ENCODE measurements around the gene IFI16. TPM values are rescaled to one million over a fixed set of nuclear protein-coding genes. Genes with fewer than 3 reads are reported as not detected.
"Not testable (repeated sequence)": the region's sequence is repeated elsewhere in the genome, so short reads cannot be mapped to it uniquely, and the experiment has no call there.

Gene IFI16
- total and polyA plus RNA-seq, 3 donors from 2014 or later, result 34.3 to 39.8 (median 35.7) TPM

GRCh38 chr1:159015440-159015909 is 5.8 kb downstream of the IFI16 start:
- H3K4me1 ChIP-seq, result no peaks in the 10 kb centered on the region
- intact Hi-C loops (cut with DNase I; ENCODE audit: low total_unique reads), result no loop called here
- TF ChIP-seq CTCF (IDR thresholded peaks at IDR 0.05) (no peak), POLR2A (IDR thresholded peaks at IDR 0.05) (no peak)
- no peak overlapping the region for H3K27ac ChIP-seq
- peak; percentile 58 for DNase-seq
- 77 to 81% methylated on average over 4 of the region's 4 CpGs for WGBS, 2 donors
- no peak overlapping the region for H3K4me3 ChIP-seq
- H3K36me3 ChIP-seq (ENCODE audit: low read depth, missing control alignments), result no peaks in the 10 kb centered on the region
- H3K9me3 ChIP-seq, result no peaks in the 10 kb centered on the region
- H3K27me3 ChIP-seq, result no peaks in the 10 kb centered on the region

DNA sequence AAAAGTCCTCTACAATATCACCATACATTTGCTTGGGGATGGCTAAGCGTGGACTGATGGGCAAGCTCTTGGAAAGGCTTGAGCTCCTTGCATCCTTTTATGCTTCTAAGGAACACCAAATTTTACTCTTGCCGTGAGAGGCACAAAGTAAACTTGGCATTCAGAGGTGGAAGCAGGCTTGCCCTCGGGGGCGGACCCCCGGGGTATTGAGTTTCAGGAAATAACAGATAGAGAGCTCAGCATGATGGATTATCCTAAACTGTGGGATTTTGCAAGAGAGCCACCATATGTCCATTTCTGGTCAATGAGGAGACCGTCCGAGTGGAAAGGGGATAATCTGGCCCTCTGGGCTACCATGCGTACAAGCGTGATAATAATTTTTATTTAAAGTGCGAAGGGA is 14.0 kb downstream of the IFI16 start:
- Histone ChIP-seq H3K36me3 (ENCODE audit: low read depth, missing control alignments) (no peaks in the 10 kb centered on the region), H3K4me3 (no peak overlapping the region), H3K9me3 (no peaks in the 10 kb centered on the region), H3K27me3 (no peaks in the 10 kb centered on the region), H3K4me1 (no peaks in the 10 kb centered on the region), H3K27ac (no peak overlapping the region)
- 85 to 87% methylated on average over 10 of the region's 10 CpGs for WGBS, 2 donors
- TF ChIP-seq CTCF (IDR thresholded peaks at IDR 0.05) (no peak), POLR2A (IDR thresholded peaks at IDR 0.05) (no peak)
- no peak for DNase-seq
- intact Hi-C loops (cut with DNase I; ENCODE audit: low total_unique reads), result no loop called here

DNA sequence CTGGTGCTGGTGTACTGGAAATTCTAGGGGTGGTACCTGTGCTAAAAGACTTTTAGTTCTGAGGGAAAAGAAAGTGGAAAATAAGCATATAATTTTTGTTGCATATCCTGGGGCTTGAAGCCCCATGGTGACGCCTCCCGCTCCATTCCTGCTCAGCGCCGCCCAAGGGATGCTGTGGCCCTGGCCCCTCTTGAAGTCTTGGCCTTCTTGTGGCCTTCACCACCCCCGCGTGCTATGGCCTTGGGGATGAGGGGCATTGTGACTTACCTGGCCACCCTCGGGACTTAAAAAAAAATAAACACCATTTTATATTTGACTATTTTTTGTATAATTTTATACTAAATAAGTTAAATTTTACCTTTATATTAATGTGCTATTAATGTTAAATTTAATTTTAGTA is 15.3 kb downstream of the IFI16 start:
- intact Hi-C loops (cut with DNase I; ENCODE audit: low total_unique reads), result no loop called here
- 94 to 97% methylated on average over 7 of the region's 7 CpGs for WGBS, 2 donors
- H3K4me3 ChIP-seq, result no peak overlapping the region

GRCh38 chr1:159026841-159027240 is 17.1 kb downstream of the IFI16 start:
- 91 to 94% methylated on average over 2 of the region's 2 CpGs for whole genome bisulfite sequencing, 2 donors

More for the DNA sequence above, 15.3 kb downstream of the IFI16 start:
- H3K27me3 ChIP-seq, result no peaks in the 10 kb centered on the region
- no peak for DNase-seq
- no peaks in the 10 kb centered on the region for H3K36me3 ChIP-seq (ENCODE audit: low read depth, missing control alignments)
- no peak for TF ChIP-seq POLR2A (IDR thresholded peaks at IDR 0.05)
- TF ChIP-seq CTCF (IDR thresholded peaks at IDR 0.05), result no peak
- H3K27ac ChIP-seq, result no peak overlapping the region
- no peaks in the 10 kb centered on the region for H3K9me3 ChIP-seq
- H3K4me1 ChIP-seq, result no peaks in the 10 kb centered on the region

GRCh38 chr1:159030311-159030710 is 20.6 kb downstream of the IFI16 start:
- WGBS, 2 donors, result 80 to 100% methylated on average over 1 of the region's 1 CpG
- no peak for DNase-seq
- no peak overlapping the region for H3K27ac ChIP-seq
- intact Hi-C loops (cut with DNase I; ENCODE audit: low total_unique reads), result no loop called here
- H3K9me3 ChIP-seq, result no peaks in the 10 kb centered on the region
- H3K4me3 ChIP-seq, result no peak overlapping the region
- no peaks in the 10 kb centered on the region for H3K4me1 ChIP-seq
- TF ChIP-seq POLR2A (IDR thresholded peaks at IDR 0.05) (no peak), CTCF (IDR thresholded peaks at IDR 0.05) (no peak)
- H3K36me3 ChIP-seq (ENCODE audit: low read depth, missing control alignments), result no peaks in the 10 kb centered on the region
- no peaks in the 10 kb centered on the region for H3K27me3 ChIP-seq

More at GRCh38 chr1:159026841-159027240, 17.1 kb downstream of the IFI16 start:
- H3K27me3 ChIP-seq; H3K9me3 ChIP-seq; H3K36me3 ChIP-seq (ENCODE audit: low read depth, missing control alignments); DNase-seq; H3K4me3 ChIP-seq; H3K4me1 ChIP-seq; H3K27ac ChIP-seq; intact Hi-C loops (cut with DNase I; ENCODE audit: low total_unique reads): not testable (repeated sequence)

All from testis (tissue), 3 donors.